SU-DHL-6 (cell line): Measurements from ENCODE around the gene ELAPOR1.

ENCODE experiments used
- H2AFZ ChIP-seq: fragments of 200-600 bp; sonication (generic); 2 replicates; pipeline ENCODE4 v1.6.1; 2014; ENCODE audit warnings: low read depth, mild to moderate bottlenecking, moderate library complexity, mixed read lengths, antibody characterized with exemption, low read length; ENCODE audit not compliant: severe bottlenecking
- H3F3A ChIP-seq: fragments of 200-600 bp; shearing (Covaris generic); 2 replicates; pipeline ENCODE4 v1.6.0; 2016; ENCODE audit warnings: antibody characterized with exemption, mild to moderate bottlenecking; ENCODE audit not compliant: insufficient read depth
- H3K27ac ChIP-seq: fragments of 200-600 bp; sonication (generic); 2 replicates; pipeline ENCODE4 v1.5.1; 2016; ENCODE audit warnings: low read depth, mild to moderate bottlenecking, low read length, moderate library complexity, mixed read lengths
- H3K27me3 ChIP-seq: fragments of 200-600 bp; sonication (generic), shearing (Covaris generic); 2 replicates; pipeline ENCODE4 v1.6.0; 2014; ENCODE audit warnings: mild to moderate bottlenecking, low read length
- H3K36me3 ChIP-seq: fragments of 200-600 bp; sonication (generic); 2 replicates; pipeline ENCODE4 v1.6.1; 2014; ENCODE audit warnings: mild to moderate bottlenecking, low read length, mixed read lengths
- H3K4me2 ChIP-seq: fragments of 300-600, 200-600 bp; shearing (Covaris generic), sonication (generic); 2 replicates; pipeline ENCODE4 v1.6.0; 2014; ENCODE audit warnings: low read length, low read depth, mild to moderate bottlenecking; ENCODE audit not compliant: poor library complexity, severe bottlenecking
- H3K4me3 ChIP-seq: fragments of 200-600 bp; sonication (generic); 2 replicates; pipeline ENCODE4 v1.5.1; 2014; ENCODE audit warnings: antibody characterized with exemption, low read length, mild to moderate bottlenecking, mixed read lengths; ENCODE audit not compliant: insufficient read depth, poor library complexity, severe bottlenecking
- H3K79me2 ChIP-seq: fragments of 200-600 bp; sonication (generic); 2 replicates; pipeline ENCODE4 v1.6.1; 2014; ENCODE audit warnings: mild to moderate bottlenecking, low read length, moderate library complexity; ENCODE audit not compliant: insufficient read depth
- H3K9ac ChIP-seq: fragments of 200-600 bp; sonication (generic); 2 replicates; pipeline ENCODE4 v1.7.0; 2014; ENCODE audit warnings: mild to moderate bottlenecking, low read length
- H3K9me2 ChIP-seq: fragments of 200-600 bp; sonication (generic); replicated peaks from 2 replicates; pipeline ENCODE4 v1.6.1; 2014; ENCODE audit warnings: low read length; ENCODE audit not compliant: insufficient read depth
- H3K9me3 ChIP-seq: fragments of 200-600 bp; sonication (generic); 2 replicates; pipeline ENCODE4 v1.6.1; 2014; ENCODE audit warnings: low read length, mixed read lengths; ENCODE audit not compliant: insufficient read depth
- H4K20me1 ChIP-seq: fragments of 200-600 bp; sonication (generic); 2 replicates; pipeline ENCODE4 v1.6.1; 2014; ENCODE audit warnings: low read depth, mild to moderate bottlenecking, antibody characterized with exemption, low read length, moderate library complexity, mixed read lengths
- EZH2phosphoT487 ChIP-seq: fragments of 200-600 bp; sonication (generic), shearing (Covaris generic); conservative IDR thresholded peaks from 2 replicates; pipeline ENCODE4 v1.6.1; 2018; ENCODE audit warnings: mild to moderate bottlenecking, antibody characterized with exemption, low read length, moderate library complexity, mixed read lengths
- TF ChIP-seq, protein P1 (sequence below): fragments of 200-600 bp; sonication (generic); IDR thresholded peaks from one replicate; pipeline ENCODE4 v1.5.1; 2017; ENCODE audit warnings: antibody characterized with exemption, mild to moderate bottlenecking, low read length, moderate library complexity; ENCODE audit not compliant: insufficient read depth, poor library complexity, severe bottlenecking

The ELAPOR1 gene

GRCh38 chr1:109083923-109084322 lies 30.0 kb upstream of the ELAPOR1 start:
- no peaks in the 10 kb centered on the region for H3K79me2 ChIP-seq
- no peak for TF ChIP-seq EZH2phosphoT487
- TF ChIP-seq, protein P1, sequence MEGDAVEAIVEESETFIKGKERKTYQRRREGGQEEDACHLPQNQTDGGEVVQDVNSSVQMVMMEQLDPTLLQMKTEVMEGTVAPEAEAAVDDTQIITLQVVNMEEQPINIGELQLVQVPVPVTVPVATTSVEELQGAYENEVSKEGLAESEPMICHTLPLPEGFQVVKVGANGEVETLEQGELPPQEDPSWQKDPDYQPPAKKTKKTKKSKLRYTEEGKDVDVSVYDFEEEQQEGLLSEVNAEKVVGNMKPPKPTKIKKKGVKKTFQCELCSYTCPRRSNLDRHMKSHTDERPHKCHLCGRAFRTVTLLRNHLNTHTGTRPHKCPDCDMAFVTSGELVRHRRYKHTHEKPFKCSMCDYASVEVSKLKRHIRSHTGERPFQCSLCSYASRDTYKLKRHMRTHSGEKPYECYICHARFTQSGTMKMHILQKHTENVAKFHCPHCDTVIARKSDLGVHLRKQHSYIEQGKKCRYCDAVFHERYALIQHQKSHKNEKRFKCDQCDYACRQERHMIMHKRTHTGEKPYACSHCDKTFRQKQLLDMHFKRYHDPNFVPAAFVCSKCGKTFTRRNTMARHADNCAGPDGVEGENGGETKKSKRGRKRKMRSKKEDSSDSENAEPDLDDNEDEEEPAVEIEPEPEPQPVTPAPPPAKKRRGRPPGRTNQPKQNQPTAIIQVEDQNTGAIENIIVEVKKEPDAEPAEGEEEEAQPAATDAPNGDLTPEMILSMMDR = no peak
- no peaks in the 10 kb centered on the region for H3K9me2 ChIP-seq
- H3K27ac ChIP-seq = no peak overlapping the region
- H3K36me3 ChIP-seq = no peaks in the 10 kb centered on the region
- no peak overlapping the region for H3K9ac ChIP-seq
- H3K4me3 ChIP-seq = no peak overlapping the region
- no peaks in the 10 kb centered on the region for H3F3A ChIP-seq
- H3K4me2 ChIP-seq = no peak overlapping the region
- no peaks in the 10 kb centered on the region for H4K20me1 ChIP-seq
- H3K9me3 ChIP-seq = no peaks in the 10 kb centered on the region
- no peaks in the 10 kb centered on the region for H3K27me3 ChIP-seq
- no peak overlapping the region for H2AFZ ChIP-seq

DNA sequence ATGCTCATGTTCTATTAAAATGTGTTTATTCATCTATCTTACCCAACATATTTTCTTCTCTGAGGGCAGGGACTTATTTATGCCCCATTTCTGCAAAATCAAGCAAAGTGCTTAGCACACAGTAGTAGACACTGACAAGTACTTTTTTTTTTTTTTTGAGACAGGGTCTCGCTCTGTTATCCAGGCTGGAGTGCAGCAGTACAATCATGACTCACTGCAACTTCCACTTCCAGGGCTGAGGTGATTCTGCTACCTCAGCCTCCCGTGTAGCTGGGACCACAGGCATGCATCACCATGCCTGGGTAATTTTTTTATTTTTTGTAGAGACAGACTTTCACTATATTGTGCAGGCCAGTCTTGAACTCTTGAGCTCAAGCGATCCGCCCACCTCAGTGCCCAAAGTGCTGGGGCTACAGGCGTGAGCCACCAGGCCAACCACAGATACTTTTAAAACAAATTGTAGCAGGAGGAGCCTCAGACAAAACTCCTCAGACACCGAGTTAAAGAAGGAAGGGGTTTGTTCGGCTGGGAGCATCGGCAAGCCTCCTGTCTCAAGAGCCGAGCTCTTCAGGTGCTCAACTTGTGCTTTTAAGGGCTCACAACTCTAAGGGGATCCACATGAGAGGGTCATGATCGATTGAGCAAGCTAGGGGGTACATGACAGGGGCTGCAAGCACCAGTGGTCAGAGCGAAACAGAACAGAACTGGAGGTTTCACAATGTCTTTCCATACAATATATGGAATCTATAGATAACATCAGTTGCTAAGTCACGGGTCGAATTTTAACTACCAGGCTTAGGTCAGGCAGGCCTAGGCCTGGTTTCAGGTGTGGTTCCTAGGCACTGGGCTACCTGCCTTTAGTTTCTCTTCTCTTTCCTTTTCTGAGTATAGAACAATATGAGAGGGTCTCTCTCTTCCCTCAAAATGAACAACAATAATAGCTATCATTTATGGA lies 29.1 kb upstream of the ELAPOR1 start:
- Histone ChIP-seq H4K20me1 (no peaks in the 10 kb centered on the region), H3K9me2 (no peaks in the 10 kb centered on the region), H3K4me2 (no peak overlapping the region), H3K9me3 (no peaks in the 10 kb centered on the region), H3K36me3 (no peaks in the 10 kb centered on the region), H3K79me2 (no peaks in the 10 kb centered on the region), H3K27me3 (no peaks in the 10 kb centered on the region), H3K9ac (no peak overlapping the region), H3F3A (no peaks in the 10 kb centered on the region), H2AFZ (no peak overlapping the region), H3K4me3 (no peak overlapping the region), H3K27ac (no peak overlapping the region)
- TF ChIP-seq EZH2phosphoT487 = no peak
- TF ChIP-seq, protein P1 = no peak

- H3K27me3 ChIP-seq = no peaks in the 10 kb centered on the region
- no peak overlapping the region for H3K27ac ChIP-seq
- peaks cover 3% of the 10 kb centered on the region; the same call in 1 of the 2 replicates for H3K36me3 ChIP-seq
- H3K9ac ChIP-seq = no peak overlapping the region
- H3K9me2 ChIP-seq = no peaks in the 10 kb centered on the region
- H3K4me3 ChIP-seq = no peak overlapping the region
- H4K20me1 ChIP-seq = no peaks in the 10 kb centered on the region
- H2AFZ ChIP-seq = no peak overlapping the region
- no peaks in the 10 kb centered on the region for H3F3A ChIP-seq
- TF ChIP-seq EZH2phosphoT487 = no peak
- TF ChIP-seq, protein P1 = peak; percentile 53
- no peaks in the 10 kb centered on the region for H3K9me3 ChIP-seq
- H3K4me2 ChIP-seq = no peak overlapping the region
- H3K79me2 ChIP-seq = peaks cover 30% of the 10 kb centered on the region
Observed at GRCh38 chr1:109089242-109090015, 24.5 kb upstream of the ELAPOR1 start.
